ENCODE results near the gene RASL10B. TPM values are rescaled to one million over a fixed set of nuclear protein-coding genes. Genes with fewer than 3 reads are reported as not detected.

RASL10B gene
- total and polyA plus RNA-seq, 11 donors: 7.6 to 78.7 (median 12.2) TPM

DNA sequence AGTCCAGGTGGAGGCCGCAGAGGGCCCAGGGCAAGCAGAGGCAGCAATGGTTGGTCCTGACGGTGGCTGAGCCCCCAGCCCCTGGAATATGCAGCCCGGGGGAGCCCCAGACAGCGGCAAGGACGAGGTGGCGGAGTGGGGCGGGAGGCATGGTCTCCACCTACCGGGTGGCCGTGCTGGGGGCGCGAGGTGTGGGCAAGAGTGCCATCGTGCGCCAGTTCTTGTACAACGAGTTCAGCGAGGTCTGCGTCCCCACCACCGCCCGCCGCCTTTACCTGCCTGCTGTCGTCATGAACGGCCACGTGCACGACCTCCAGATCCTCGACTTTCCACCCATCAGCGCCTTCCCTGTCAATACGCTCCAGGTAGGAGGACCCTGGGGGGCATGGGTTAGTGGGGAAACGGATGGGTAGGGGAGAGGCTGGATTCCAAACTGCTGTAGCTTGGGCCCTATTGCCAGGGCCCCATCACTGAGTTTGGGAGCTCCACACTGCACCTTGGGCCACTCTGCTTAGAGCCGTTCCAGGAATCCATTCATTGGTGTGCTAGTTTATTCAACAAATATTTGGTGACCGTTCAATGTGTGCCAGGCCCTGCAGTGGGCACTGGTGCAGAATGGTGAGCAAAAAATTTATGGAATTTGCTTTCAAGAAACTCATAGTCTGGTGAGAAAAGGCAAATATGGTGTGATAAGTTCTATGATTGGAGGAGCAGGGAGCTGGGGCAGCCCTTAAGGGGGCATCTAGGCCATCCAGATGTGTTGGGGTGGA is 3.8 kb downstream of the RASL10B start:
- intact Hi-C loops (cut with DNase I): no loop called here
- Histone ChIP-seq H3K4me3 (no peak overlapping the region), H3K27ac (no peak overlapping the region), H3K4me1 (peaks cover 0 to 25% (median 10%) of the 10 kb centered on the region in 12 donors), H3K27me3 (no peaks in the 10 kb centered on the region), H3K9me3 (no peaks in the 10 kb centered on the region), H3K36me3 (no peaks in the 10 kb centered on the region)
- WGBS, 4 donors: 87 to 92% (median 89%) methylated on average over 28 to 29 of the region's 29 CpGs
- TF ChIP-seq, protein P1, sequence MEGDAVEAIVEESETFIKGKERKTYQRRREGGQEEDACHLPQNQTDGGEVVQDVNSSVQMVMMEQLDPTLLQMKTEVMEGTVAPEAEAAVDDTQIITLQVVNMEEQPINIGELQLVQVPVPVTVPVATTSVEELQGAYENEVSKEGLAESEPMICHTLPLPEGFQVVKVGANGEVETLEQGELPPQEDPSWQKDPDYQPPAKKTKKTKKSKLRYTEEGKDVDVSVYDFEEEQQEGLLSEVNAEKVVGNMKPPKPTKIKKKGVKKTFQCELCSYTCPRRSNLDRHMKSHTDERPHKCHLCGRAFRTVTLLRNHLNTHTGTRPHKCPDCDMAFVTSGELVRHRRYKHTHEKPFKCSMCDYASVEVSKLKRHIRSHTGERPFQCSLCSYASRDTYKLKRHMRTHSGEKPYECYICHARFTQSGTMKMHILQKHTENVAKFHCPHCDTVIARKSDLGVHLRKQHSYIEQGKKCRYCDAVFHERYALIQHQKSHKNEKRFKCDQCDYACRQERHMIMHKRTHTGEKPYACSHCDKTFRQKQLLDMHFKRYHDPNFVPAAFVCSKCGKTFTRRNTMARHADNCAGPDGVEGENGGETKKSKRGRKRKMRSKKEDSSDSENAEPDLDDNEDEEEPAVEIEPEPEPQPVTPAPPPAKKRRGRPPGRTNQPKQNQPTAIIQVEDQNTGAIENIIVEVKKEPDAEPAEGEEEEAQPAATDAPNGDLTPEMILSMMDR (IDR thresholded peaks at IDR 0.05): no peak
- DNase-seq: no peak
- no peak for ATAC-seq

GRCh38 chr17:35736236-35736635 is 4.8 kb downstream of the RASL10B start:
- Histone ChIP-seq H3K9me3 (no peaks in the 10 kb centered on the region), H3K36me3 (no peaks in the 10 kb centered on the region), H3K4me1 (peaks cover 0 to 20% (median 5%) of the 10 kb centered on the region in 12 donors), H3K27me3 (peaks cover 0 to 10% (median 7%) of the 10 kb centered on the region in 9 donors), H3K27ac (no peak overlapping the region), H3K4me3 (no peak overlapping the region)
- WGBS, 4 donors: 93 to 94% (median 94%) methylated on average over 4 to 5 of the region's 5 CpGs
- no peak for DNase-seq
- no peak for ATAC-seq
- intact Hi-C loops (cut with DNase I): no loop called here
- TF ChIP-seq, protein P1 (IDR thresholded peaks at IDR 0.05): no peak
- no peak for TF ChIP-seq POLR2A (IDR thresholded peaks at IDR 0.05)

GRCh38 chr17:35738519-35739133 is 7.2 kb downstream of the RASL10B start:
- Histone ChIP-seq H3K4me1 (peaks cover 0 to 12% (median 6%) of the 10 kb centered on the region in 12 donors), H3K36me3 (no peaks in the 10 kb centered on the region), H3K27me3 (peaks cover 0 to 33% (median 12%) of the 10 kb centered on the region in 9 donors), H3K27ac (no peak overlapping the region), H3K4me3 (no peak overlapping the region), H3K9me3 (no peaks in the 10 kb centered on the region)
- intact Hi-C loops (cut with DNase I): no loop called here
- TF ChIP-seq, protein P1 (IDR thresholded peaks at IDR 0.05): no peak
- no peak for TF ChIP-seq POLR2A (IDR thresholded peaks at IDR 0.05)
- DNase-seq: no peak
- no peak for ATAC-seq
- WGBS, 4 donors: 86 to 91% (median 88%) methylated on average over 5 of the region's 5 CpGs

GRCh38 chr17:35740216-35740615 is 8.8 kb downstream of the RASL10B start:
- Histone ChIP-seq H3K9me3 (no peaks in the 10 kb centered on the region), H3K4me3 (no peak overlapping the region), H3K27ac (no peak overlapping the region), H3K4me1 (peaks cover 0 to 12% (median 6%) of the 10 kb centered on the region in 12 donors), H3K36me3 (no peaks in the 10 kb centered on the region), H3K27me3 (peaks cover 0 to 38% (median 12%) of the 10 kb centered on the region in 9 donors)
- WGBS, 4 donors: 79 to 100% (median 89%) methylated on average over 6 to 7 of the region's 7 CpGs
- DNase-seq (no peak), ATAC-seq (peak in 1 of 4 donors; percentile 4)
- TF ChIP-seq, protein P1 (IDR thresholded peaks at IDR 0.05): no peak
- no peak for TF ChIP-seq POLR2A (IDR thresholded peaks at IDR 0.05)
- intact Hi-C loops (cut with DNase I): loop anchor here in 5 of 10 donors (5.0 to 10.0 kb wide), 5 partner anchors 75 to 575 kb away; no protein-coding TSS in a partner anchor
